GM13976 (cell line): ENCODE results near the gene NMUR1.

Experiments used
- DNase-seq: peaks from one replicate; pipeline ENCODE4 v3.0.0; 2012; ENCODE audit warnings: low spot score
- in situ Hi-C: fragments of 300-500 bp; cut with MboI; formaldehyde crosslinking; loops from one replicate; pipeline ENCODE4 v1.12.0; 2022; ENCODE audit warnings: low sequenced_read_pairs, mixed read lengths, inconsistent platforms; ENCODE audit not compliant: unreplicated experiment
- TF ChIP-seq, protein P1 (sequence below): IDR thresholded peaks from 2 replicates; pipeline ENCODE4 v1.5.1; 2012; ENCODE audit warnings: borderline replicate concordance, mild to moderate bottlenecking; ENCODE audit not compliant: insufficient read depth; ENCODE audit errors: extremely low read depth, missing control alignments, control extremely low read depth

The NMUR1 gene

DNA sequence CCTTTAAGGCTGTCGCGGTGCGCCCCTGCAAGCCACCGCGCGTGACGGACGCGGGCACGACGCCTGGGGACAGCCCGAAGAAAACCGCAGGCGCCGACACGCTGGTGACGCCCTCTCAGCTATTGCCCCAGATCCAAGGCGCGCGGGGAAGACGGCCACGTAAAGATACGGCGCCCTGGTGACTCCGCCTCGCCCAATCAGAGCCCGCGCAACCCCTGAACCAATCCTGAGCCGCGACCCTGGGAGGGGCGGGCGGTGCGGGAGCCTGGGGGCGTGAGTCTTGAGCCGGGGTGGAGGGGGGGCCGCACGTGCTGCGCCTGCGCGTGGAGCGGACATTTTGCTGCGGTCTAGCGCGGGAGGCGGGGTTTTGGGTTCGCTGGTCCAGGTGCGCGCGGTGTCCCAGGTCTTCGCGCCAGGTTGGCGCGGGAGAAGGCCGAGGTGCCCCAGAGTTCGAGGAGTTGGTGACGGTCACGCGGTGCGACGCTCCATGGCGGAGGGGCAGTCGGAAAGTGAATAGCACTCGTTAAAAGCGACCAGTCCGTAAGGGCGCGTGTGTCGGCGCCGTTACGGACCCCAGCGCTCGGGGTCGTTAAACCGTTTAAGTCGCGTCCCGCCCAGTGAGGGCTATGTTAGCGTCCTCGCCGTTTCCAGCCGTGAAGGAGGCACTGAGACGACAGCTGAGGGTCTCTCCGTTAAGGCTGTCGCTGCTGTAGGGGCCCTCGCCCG is 15.9 kb downstream of the NMUR1 start:
- DNase-seq, result peak; percentile 100
- in situ Hi-C loops, result no loop called here

DNA sequence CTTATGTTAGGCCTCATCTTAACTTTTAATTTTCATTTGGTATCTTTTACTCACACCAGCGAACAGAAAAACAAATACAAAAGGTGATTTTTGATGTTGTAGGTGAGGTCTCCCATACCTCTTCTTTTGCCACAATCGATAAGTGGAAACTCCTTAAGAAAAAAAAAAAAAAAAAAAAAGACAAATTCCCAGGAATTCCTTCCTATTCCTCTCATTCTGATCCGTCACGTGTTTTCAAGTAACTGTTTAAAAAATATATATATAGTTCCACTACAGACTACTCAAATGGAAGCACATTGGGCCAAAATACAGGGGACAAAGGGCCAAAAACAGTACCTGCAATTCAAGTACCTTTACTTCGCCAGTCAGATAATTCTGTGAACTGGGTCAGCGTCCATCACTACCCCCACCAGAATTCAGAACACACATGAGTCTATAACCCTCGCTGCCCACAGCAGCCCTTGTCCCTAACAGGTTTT is 16.5 kb downstream of the NMUR1 start:
- TF ChIP-seq, protein P1, sequence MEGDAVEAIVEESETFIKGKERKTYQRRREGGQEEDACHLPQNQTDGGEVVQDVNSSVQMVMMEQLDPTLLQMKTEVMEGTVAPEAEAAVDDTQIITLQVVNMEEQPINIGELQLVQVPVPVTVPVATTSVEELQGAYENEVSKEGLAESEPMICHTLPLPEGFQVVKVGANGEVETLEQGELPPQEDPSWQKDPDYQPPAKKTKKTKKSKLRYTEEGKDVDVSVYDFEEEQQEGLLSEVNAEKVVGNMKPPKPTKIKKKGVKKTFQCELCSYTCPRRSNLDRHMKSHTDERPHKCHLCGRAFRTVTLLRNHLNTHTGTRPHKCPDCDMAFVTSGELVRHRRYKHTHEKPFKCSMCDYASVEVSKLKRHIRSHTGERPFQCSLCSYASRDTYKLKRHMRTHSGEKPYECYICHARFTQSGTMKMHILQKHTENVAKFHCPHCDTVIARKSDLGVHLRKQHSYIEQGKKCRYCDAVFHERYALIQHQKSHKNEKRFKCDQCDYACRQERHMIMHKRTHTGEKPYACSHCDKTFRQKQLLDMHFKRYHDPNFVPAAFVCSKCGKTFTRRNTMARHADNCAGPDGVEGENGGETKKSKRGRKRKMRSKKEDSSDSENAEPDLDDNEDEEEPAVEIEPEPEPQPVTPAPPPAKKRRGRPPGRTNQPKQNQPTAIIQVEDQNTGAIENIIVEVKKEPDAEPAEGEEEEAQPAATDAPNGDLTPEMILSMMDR, result no peak
- in situ Hi-C loops, result no loop called here
- DNase-seq, result no peak

More for the DNA sequence above, 15.9 kb downstream of the NMUR1 start:
- TF ChIP-seq, protein P1, result no peak

DNA sequence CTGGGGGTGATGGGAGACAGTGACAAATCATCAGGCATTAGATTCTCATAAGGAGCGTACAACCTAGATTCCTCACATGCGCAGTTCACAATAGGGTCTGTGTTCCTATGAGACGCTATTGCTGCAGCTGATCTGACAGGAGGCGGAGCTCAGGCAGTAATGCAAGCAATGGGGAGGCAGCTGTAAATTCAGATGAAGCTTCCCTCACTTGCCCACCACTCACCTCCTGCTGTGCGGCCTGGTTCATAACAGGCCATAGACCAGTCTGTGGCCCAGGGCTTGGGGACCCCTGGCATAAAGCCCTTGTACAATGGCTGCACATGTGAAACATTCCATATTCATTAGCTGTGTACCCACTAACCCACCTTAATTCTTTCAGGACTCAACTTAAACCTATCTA is 18.0 kb downstream of the NMUR1 start:
- no peak for DNase-seq
- TF ChIP-seq, protein P1, result no peak
- in situ Hi-C loops, result no loop called here

DNA sequence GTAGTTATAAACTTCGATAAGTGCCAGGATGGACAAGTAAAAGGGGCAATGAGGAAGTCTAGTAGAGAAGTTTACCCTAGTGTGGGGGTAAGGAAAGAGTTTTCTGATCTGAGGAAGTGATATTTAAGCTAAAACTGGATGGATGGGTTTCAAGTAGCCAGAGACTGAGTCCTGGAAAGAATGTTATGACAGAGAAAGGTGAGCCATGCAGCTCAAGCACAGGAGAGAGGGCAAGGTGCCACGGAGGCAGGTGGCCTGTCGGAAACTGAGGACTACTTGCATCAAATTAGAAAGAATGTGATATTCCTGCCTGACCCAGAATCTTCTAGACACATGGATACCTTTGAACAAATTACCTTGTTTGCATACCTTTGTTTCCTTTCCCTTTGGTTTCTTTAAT is 26.5 kb downstream of the NMUR1 start:
- in situ Hi-C loops, result no loop called here
- DNase-seq, result no peak
- TF ChIP-seq, protein P1, result no peak

DNA sequence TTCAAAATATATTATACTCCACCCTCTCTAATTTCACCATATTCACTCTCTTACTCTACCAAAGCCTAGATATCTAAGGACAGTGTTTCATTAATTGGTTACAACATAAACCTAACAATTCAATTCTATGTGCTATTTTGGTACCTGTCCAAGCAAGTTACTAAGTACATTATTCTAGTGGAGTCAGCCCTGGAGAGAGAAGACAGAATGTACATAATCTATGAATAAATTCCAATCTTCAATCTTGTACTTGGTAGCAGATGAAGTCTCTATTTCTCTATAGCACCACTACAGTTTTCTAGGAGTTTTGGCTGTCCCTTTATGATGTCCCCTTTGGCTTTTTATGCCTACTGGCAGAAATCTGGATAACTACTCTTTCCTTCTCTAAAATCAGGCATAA is 27.6 kb downstream of the NMUR1 start:
- in situ Hi-C loops, result no loop called here
- TF ChIP-seq, protein P1, result no peak
- DNase-seq, result no peak

DNA sequence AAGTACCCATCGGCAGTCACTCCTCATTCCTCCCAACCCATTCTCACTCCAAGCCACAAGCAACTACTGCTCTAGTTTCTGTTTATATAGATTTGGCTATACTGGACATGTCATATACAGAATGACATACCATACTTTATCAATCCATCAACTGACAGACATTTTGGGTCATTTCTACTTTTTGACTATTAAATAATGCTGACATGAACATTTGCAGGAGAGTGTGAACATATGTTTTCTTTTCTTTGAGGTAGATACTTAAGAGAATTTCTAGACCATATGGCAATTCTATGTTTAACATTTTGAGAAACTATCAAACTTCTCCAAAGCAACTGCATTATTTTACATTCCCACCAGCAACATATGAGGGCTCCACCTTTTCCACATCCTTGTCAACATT is 32.6 kb downstream of the NMUR1 start:
- TF ChIP-seq, protein P1, result no peak
- no peak for DNase-seq
- in situ Hi-C loops, result no loop called here
